IPS DF 4.7 (cell line): ENCODE measurements around the gene NAALADL2.

ENCODE experiments used
- DNase-seq: peaks from one replicate; pipeline ENCODE4 v3.0.0-alpha.2; 2013; ENCODE audit warnings: low spot score; ENCODE audit errors: extremely low read depth

Gene NAALADL2

DNA sequence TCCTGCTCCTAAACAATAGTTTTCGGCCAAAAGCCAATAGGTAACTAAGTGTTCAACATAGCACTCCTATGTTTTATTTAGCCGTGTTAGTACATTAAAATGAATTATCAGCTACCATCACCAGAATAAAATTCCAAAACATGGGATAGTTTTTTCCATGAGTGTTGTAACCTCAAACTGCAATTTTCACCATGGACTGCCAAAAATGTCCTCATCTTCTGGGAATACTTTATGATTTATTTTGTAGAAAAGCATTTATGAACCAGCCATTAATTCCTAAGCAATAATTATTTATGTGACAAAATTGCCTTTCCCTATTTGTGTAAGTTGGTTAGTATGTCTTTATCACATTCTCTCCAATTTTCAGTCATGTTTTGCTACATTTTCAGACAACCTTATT, 438.1 kb downstream of the NAALADL2 start:
- no peak for DNase-seq

DNA sequence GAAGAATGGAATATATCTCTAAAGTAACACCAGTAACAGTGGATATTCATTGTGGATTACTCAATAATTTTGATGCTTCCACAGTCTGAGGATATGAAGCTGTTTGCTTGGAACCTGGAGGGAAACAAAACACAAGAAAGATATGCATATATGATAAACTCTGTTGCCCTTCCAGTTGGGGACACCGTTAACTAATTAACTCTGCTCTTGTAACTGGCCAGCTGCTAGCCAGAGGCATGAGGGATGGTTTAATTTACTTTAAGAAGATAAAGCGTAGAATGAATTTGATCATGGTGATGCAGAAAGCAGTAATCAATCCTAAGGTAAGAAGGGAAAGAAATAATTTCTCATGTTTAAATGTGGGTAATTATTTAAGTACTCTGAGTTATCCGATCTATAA, 442.6 kb downstream of the NAALADL2 start:
- DNase-seq, result no peak

DNA sequence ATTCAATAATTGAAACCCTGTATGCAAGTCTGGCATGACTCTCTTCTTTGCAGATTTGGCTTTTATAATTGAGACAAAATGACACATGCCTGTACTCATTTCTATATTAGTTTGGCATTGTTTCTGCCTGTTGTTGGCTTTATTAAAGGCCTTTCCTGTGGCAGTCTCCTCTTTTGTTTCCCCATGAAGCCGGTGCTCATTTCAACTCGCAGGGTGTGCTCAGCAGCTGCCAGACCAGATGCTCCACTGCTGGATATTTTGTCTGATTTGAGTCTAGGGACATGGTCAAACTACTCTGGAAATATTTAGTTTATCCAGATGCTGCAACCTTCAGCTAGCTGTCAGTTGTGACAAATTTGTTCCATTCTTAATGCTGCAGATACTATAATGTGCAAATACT, 445.3 kb downstream of the NAALADL2 start:
- DNase-seq, result no peak

DNA sequence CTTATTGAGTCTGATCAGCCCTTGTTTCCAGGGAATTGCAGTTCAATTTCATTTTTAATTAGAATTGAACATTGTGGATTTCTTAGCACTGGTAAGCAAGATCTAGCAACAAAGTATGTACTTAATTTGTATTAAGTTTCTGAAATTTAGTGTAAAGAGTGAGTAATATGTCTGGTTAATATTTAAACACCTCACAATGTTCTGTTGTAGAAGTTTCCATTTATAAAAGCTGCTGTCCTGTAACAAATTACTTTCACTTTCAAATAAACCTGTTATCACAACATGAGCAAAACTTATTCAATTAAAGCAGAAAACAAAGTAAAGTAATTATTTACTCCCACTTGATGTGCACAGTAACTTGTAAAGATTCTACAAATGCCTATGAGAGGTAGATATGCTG, 448.5 kb downstream of the NAALADL2 start:
- no peak for DNase-seq

DNA sequence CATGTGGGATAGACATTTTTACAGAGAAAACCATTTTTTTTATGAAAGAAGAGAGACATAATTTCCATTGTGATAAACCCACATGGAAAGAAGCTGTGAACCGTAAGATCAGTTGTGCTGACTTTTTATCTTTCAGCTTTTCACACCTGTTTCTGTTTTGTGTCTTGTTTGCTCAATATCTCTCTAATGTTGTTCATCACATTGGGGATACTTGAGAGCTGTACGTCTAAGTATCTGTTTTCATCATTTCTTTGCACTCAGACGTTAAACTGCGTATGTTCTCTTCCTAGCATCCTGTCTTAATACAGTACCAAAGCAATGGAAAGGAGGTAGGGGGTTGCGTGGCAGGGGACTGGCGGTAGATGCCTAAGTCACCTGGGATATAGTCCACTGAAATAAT, 449.0 kb downstream of the NAALADL2 start:
- DNase-seq, result no peak

DNA sequence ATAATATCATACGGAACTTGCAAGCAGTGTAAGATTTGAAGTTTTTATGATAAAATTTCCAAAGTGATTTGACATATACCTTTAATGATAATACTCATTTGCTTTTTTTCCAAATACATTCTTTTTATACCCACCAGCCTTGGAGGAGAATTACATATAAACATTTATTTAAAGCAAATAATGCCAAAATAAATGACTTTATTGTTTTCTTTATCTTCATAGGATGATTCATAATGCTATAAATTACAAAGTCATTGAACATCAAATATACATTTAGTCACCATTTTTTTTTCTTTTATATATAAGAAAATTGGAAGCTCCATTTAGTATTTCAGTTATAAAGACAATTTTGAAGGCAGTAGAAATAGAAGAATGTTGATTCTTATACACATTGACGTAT, 450.9 kb downstream of the NAALADL2 start:
- no peak for DNase-seq

DNA sequence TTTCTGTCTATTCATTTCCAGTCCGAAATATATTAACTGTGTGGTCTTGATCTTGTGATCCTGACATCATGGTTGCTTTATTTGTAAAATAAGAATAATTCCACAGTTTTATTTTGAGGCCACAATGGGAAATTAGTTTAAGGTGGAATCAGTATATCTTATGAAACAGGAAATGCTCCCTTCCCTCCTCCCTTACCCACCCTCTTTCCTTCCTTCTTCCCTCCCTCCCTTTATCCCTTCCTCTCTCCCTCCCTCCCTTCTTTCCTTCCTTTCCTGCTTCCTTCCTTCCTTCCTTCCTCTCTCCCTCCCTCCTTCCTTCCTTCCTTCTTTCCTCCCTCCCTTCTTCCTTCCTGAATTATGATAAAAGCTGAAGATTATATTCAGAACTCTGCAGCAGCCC, 452.3 kb downstream of the NAALADL2 start:
- DNase-seq, result no peak

DNA sequence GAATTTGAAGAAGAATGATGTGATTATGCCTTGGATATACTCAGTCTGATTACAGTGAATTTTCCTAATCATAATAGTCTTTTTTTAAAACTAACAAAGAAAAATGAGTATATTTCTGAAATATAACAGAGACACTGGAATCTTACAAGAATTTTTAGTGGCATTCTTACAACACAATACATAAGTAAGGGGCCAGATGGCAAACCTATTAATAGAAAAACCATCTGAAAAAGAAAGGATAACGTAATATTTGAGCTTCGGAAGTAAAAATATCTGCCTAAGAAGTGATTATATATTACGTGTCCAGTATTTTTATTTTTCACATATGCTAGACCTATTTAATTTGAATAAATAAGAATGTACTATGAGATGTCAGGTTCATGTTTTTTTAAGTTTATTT, 452.8 kb downstream of the NAALADL2 start:
- no peak for DNase-seq

DNA sequence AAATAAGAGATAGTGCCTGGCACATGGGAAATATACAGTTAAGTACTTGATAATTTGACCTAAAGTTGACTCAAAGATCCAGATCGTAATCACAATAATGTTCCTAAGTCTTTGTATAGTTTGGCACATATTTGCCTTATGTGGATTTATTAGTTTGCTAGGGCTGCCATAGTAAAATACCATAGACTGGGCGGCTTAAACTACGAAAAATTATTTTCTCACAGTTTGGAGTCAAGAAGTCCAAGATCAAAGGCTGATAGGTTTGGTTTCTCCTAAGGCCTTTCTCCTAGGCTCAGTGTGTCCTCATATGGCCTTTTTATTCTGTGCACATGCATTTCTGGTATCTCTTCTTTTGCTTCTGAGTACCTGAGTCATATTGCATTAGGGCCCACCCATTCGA, 453.7 kb downstream of the NAALADL2 start:
- DNase-seq, result no peak

DNA sequence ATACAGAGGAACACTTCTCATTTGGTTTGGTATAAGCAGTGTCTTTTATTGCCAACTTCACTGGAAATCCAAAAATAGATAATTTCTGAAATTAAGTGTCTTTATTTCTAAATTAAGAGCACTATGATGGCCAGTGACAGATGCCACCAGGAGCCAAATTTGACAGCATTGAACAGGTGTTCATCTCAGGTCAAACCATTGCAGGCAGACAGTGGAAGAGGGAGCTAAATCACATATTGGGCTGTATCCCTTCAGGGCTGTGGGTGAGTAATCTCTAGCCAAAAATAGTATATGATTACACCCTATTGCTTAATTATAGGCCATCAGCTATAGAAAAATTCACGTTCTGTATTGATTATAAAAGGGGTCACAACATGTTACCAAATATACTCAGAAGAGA, 457.7 kb downstream of the NAALADL2 start:
- no peak for DNase-seq

DNA sequence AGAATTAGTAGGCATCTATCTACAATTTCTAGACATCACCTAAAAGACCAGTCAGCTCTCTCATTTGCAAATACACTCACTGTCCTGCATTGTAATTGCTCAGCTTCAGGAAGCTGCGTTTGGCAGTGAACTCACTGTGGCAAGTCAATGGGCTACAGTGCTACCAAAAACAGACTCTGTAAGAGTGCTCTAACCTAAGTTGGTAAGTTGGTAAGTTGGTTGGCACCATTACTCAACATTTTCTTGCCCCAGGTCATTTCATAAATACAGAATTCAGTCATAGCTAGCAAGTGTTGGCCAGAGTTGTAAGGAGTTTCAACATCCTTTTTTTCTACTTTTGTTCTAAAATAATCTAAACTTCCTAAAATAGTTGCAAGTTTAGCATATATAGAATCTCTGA, 466.3 kb downstream of the NAALADL2 start:
- DNase-seq, result no peak

DNA sequence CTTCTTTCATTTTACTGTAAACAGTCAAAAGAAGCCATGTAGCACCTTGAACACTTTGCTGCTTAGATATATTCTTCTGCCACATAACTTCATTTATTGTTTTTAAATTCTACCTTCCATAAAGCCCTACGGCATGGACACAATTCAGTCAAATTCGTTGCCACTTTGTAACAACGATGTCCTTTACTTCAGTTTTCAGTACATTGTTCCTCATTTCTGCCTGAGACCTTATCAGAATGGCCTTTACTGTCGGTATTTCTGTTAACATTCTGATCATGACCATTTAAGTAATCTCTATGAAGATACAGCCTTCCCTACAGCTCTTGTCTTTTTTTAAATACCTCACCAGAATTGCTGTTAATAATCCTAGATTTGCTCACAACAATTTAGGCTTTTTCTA, 466.9 kb downstream of the NAALADL2 start:
- no peak for DNase-seq

DNA sequence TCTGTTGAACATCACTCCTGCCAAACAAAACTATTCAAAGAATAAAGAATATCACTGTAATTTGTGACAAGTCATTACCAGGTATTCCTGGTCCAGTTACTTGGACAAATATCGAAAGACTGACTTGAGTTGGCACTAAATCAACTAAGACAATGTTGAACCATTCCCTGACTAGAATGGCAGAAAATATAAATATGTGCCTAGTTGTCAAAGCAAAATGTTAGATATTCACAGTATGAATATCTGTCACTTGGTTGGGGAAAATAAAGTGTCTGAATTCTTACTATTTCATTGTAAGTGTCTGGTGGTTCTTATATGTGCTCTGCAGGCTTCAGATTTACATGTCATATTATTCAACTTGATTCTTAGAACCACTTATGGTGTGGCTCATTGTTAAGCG, 470.2 kb downstream of the NAALADL2 start:
- DNase-seq, result no peak

DNA sequence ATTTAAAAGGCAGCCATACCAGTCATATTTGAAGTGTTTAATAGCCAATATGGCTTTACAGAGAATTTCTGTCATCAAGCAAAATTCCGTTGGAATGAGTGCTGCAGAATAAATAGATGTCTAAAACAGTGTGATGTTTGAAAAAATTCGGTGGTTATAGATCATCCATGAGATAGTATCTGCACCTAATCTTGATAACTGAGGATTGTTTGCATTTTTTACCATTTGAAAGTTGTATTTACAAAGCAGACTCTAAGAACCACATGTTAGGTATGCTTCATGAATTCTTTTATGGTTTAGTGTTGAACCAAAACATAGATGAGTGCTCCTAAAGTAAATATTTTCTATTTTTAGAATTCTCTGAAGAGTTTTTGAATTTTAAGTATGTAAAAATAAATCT, 476.1 kb downstream of the NAALADL2 start:
- no peak for DNase-seq

DNA sequence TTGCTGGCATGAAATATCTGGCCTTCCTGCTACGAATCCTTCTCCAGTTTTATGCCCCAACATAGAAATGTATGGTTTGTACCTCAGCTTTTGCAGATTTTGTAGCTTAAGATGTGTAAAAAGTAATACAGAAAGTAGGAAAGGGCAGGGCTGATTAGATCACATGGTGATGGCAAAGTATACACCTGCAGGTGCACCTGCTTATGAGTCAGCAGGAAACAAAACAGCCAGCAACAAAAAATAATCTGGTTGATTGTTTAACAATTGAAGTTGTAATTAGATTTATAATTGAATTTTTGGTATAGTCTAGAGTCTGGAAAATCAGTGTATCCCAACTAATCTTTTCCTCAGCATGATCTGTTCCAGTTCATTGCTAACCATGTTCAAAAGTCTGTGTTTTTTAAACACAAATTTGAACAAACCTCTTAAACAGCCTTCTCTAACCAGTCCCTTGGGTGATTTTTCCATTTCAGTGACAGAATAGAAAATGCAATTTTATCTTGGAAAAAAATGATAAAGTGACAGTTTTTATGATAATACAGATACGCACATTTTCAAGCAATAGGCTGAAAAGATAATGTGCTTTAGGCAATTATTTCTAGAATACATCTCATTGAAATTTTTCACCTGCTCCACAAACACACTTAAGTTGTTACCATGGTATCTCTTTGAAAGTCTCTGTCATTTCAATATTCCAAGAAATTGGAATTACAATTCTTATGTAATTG, 477.4 kb downstream of the NAALADL2 start:
- no peak for DNase-seq

DNA sequence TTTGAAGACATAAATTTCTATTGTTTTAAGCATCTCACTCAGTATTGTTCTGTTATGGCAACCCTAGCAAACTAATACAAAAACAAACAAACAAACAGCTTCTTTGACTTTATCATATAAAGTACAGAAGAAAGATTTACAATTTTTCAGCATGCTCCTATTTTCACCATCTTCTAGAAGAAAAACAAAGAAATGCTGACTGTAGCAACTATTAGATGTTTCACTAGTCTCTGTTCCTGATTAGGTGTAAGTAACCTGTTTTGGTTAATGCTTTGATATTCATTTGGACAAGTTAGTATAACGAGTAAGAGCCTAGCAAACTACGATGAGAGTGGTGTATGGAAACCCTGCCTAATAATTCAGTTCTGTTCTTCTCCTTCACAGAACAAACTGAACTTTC, 478.5 kb downstream of the NAALADL2 start:
- DNase-seq, result no peak

DNA sequence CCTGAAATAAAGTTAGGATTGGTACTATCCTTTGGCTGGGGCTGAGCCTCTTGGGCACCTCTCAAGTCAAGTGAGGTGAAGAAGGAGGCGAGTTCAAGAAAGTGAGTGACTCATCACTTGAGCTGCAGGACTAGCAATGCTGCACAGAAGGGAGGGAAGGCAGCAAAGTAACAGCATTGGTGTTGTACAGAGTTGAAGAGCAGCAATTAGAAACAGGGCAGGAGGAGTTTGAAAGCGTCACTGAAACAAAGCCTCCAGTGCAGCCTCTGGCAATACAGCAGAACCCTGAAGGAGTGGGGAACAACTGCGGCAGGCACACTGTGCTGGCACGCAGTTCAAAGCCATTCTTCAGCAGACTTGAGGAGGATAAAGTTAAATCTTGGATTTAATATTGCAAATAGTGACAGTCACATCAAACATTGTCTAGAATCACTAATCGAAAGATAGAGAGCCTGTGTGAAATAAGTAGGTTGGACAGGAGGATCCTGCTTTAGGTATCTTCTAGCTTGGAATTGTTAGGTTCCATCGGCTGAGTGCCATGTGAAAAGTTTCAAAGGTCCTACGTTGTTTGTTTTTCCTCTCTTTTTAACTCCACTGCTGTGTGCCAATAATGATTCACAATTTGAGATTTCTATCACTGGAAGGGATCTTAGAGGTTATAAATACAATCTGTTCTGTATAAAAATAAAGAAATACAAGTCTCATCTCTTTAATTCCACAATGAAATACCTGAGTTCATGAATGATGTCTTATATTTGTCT, 479.8 kb downstream of the NAALADL2 start:
- no peak for DNase-seq

DNA sequence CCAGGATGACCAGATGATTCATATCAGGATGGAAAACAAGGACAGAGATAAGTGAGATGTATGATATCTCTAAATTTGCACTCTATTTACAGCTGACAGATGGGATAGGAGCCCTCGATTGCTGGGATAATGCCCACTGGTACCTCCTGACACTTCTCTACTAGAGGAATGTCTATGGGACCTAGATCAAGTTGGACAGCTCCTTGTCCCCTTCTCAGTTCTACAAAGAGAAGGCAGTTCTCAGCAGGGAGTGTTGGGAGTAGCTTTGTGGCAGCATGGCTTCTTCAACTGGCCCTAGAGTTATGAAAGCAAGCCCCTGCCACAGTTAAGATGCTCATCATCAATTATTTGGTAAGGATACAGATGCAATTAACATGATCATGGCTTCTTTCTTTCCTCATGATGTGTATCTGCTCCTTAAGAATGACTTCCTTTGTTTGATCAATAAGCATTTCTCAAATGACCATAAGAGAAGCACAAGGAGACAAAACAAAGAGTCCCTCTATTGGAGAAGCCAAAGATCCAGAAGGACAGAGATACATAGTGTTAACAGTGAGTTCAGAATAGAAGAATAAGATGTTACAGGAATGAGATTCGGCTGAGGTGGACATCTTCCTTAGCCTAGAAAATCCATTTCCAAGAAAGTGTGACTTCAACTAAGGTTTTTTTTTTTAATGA, 481.3 kb downstream of the NAALADL2 start:
- DNase-seq, result no peak

DNA sequence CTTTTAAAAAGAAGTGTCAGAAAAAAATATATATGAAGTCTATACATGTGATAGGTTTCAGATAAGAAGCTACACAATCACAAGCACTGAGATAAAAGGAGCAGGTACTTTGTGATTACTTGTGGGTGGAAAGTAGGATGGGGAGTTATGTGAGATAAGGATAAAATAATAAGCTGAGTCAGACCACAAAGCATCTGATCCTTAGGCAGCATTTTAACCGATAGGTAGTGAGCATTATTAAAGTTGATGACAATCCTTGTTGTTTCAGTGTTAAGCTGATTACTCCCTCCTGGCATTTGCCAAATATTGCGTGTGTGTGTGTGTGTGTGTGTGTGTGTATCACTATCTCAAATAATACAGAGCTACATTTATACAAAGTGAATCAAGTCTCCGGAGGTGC, 483.1 kb downstream of the NAALADL2 start:
- no peak for DNase-seq

DNA sequence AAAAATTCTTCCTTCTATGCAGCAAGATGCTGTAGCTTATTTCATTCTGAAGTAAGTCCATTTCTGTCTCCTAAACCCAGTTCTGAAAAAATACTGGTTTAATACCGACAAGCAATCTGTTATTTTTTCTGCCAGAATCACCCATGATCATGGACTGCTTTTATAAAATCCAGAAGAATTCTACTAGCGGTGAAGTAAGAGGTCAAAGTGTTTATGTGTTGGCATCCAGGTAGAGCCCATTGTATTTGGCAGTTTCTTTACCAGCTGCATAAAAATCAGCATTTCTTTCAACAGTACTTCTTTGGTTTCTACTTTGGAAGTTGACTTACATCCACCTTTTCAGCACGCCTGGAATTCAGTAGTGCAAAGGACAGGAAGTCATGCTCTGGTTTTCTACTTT, 484.8 kb downstream of the NAALADL2 start:
- no peak for DNase-seq

DNA sequence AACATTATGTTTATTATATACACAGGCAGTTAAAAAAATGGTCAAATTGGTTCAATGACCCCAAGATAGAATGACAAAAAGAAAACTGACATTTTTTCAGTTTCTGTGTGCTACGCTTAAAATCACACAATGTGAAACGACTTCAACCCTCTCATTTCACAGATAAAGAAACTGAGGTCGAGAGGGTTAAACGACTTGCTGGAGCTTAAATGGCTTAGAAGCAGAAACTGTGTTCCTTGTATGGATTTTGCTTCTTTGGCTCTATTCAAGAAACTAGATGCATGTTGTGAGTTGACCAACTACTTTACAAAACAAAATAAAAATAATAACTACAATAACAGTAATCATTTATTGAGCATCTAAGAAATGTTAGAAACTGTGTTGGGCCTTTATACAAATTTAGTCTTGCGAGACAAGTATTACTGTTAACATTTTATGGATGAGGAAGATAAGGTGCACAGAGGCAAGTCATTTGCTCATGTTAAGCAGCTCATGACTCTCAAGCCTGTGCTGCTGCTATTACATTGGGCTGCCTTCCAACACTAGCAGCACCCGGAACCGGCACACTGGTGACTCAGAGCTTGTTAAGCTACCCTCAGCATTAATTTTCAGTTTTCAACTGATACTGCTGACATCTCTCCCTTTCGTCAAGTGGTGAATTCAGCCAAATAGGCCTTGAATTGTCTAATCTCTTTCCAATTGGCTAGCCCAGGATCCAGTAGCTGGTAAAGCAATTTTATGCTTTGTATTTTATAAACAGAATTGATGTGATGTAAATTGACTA, 487.6 kb downstream of the NAALADL2 start:
- DNase-seq, result no peak

DNA sequence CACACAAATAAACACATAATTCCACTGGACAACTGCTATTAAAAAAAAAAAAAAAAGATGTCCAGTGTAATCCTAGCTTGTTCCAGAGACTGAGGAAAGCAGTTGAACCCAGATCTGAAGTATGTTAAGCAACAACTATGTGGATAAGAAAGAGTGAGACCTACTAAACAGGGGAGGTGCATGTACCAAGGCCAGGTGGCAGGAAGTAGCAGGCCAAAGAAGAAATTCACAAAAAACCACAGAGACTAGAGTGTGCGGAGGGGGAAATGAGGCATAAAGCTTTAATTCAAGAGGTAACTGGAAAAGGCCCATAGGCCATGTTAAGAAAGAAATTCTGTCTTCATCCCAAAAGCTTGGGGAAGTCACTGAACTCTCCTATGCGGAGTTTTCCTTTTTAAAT, 490.0 kb downstream of the NAALADL2 start:
- no peak for DNase-seq
